Heart left ventricle (tissue), 13 donors: ENCODE measurements around the gene ARNT2.

Experiments used
- CTCF ChIP-seq, 12 donors: fragments of 200-600 bp; sonication (generic) in 4 of 12; IDR thresholded peaks; one replicate each; pipeline versions ENCODE4 v1.5.0 to v1.8.0; 2018 to 2022; ENCODE audit warnings: antibody characterized with exemption in 12 of 12, mild to moderate bottlenecking in 5 of 12
- POLR2A ChIP-seq, 2 donors: fragments of 450-650 bp; IDR thresholded peaks; one replicate each; pipeline ENCODE4 v1.6.1; 2017; ENCODE audit warnings: antibody characterized with exemption in 2 of 2, mild to moderate bottlenecking in 2 of 2, moderate library complexity in 2 of 2
- donor health status: ischemic (EF 13 %, LVEDD 7.1; RV severe dilation, severe dysfunction).
- donor health status: DM: no; HTN: yes; CAD: no.
- donor health status: DM: no; HTN: no; CAD: no.
- donor health status: ischemic (EF 25% LVEDD 6.9; RV normal size, moderate dysfunction).
- donor health status: ischemic (EF 25% LVEDD 5.7; RV mildly dilated, moderate dysfunction).
- donor health status: ischemic (EF 35%, LVEDD 5.7; RV mildly dilated, moderate dysfunction).
- donor health status: nonischemic (EF 11% LVEDD 7.7; RV severe dilation, severe dysfunction).
- donor health status: DM: yes; HTN: yes; CAD: no.
- donor health status: PGD.
- donor health status: ischemic (EF 29% LVEDD 5.4; RV normal size, mild dysfunction).
- donor health status: nonischemic (EF 23%, LVEDD 6.1; RV moderate dilation, normal function).

GRCh38 chr15:80450811-80451321 is 46.7 kb downstream of the ARNT2 start:
- TF ChIP-seq CTCF (IDR thresholded peaks at IDR 0.05) (no peak), POLR2A (IDR thresholded peaks at IDR 0.05) (no peak)
